ENCODE results near the gene LCT. TPM values are rescaled to one million over a fixed set of nuclear protein-coding genes. Genes with fewer than 3 reads are reported as not detected.

Gene LCT
- not detected in 2 replicates for total RNA-seq

GRCh38 chr2:135836596-135837270, at the start of gene LCT:
LCT (minus strand) TSS chr2:135837184; CDS start chr2:135837169, 15 bp downstream.

GRCh38 chr2:135876066-135876711, 39.2 kb upstream of the LCT start, which contains the start of gene MCM6:
MCM6 (minus strand) TSS chr2:135876443; CDS start chr2:135876365, 78 bp downstream.

GRCh38 chr2:135741395-135742324, 95.3 kb downstream of the LCT start, which contains the start of gene UBXN4:
UBXN4 (plus strand) TSS chr2:135741855; CDS start chr2:135741930, 75 bp downstream.

Other genes starting within 250 kb of the LCT start
- gene UBXN4, start 95.3 kb downstream of the LCT start, total RNA-seq, result 60.8 and 72.3 TPM in 2 replicates
- gene MCM6, start 39.3 kb upstream of the LCT start, total RNA-seq, result 12.8 and 20.9 TPM in 2 replicates
- 59.0 and 107 TPM in 2 replicates for gene DARS1, start 148.4 kb upstream of the LCT start, total RNA-seq

All from endothelial cell of coronary artery (primary cell).